K562 (cell line): Measurements from ENCODE around the gene XKR3. TPM values are rescaled to one million over a fixed set of nuclear protein-coding genes. Genes with fewer than 3 reads are reported as not detected.

ENCODE experiments used
- ATAC-seq: fragments of 200-7000 bp; cut with Tn5 transposase; 3 replicates; pipeline ENCODE4 v1.9.1; 2020; ENCODE audit warnings: moderate library complexity
- BruUV-seq: library from RNA; stranded (reverse); fragments of 400-500 nt; replicated peaks from 2 replicates; lab custom pipeline; 2021; lab: Mats Ljungman, UMichigan
- CTCF ChIA-PET: fragments of 300-600 bp; formaldehyde crosslinking; extraction: SDS; loops from one replicate; lab custom pipeline; 2021; ENCODE audit warnings: low intra/inter-chr PET ratio; lab: Yijun Ruan, JAX
- POLR2A ChIA-PET: fragments of 300-600, 350-650 bp; sonication (Branson Sonifier 250); formaldehyde crosslinking; extraction: SDS; loops from one replicate; lab custom pipeline; 2021; ENCODE audit warnings: antibody characterized with exemption, inconsistent platforms; lab: Yijun Ruan, JAX
- DNase-seq, 4 experiments: peaks; one replicate each; pipeline versions ENCODE4 v3.0.0 to v3.0.0-alpha.2; 2011 to 2018; ENCODE audit warnings: low spot score in 3 of 4, mixed read lengths in 3 of 4; ENCODE audit errors: extremely low read depth in 1 of 4
- FAIRE-seq: peaks from 2 replicates; lab custom pipeline; 2011; peaks lifted over from hg19 to GRCh38; lab: Jason Lieb, UNC
- H2AFZ ChIP-seq: 2 replicates; pipeline ENCODE4 v1.6.0; 2011; ENCODE audit warnings: low read depth, low read length, control low read depth, inconsistent platforms
- H3K27ac ChIP-seq: fragments of 200-600 bp; 3 replicates; pipeline ENCODE4 v1.8.0; 2011; ENCODE audit warnings: low read depth, mild to moderate bottlenecking, control low read depth, inconsistent platforms, low read length, moderate library complexity, mixed read lengths; ENCODE audit errors: extremely low read depth
- H3K27me3 ChIP-seq, 2 experiments: fragments of 300-600 bp in 1 of 2; 2 replicates in 1 of 2; 3 replicates in 1 of 2; pipeline versions ENCODE4 v1.6.0 to v1.8.0; 2011; ENCODE audit warnings: inconsistent platforms in 2 of 2, low read length in 2 of 2, mild to moderate bottlenecking in 1 of 2, mixed read lengths in 1 of 2, moderate library complexity in 1 of 2; ENCODE audit not compliant: control insufficient read depth in 2 of 2, insufficient read depth in 2 of 2
- H3K36me3 ChIP-seq: fragments of 300-600 bp; 3 replicates; pipeline ENCODE4 v1.8.0; 2011; ENCODE audit warnings: mild to moderate bottlenecking, low read length, inconsistent platforms; ENCODE audit not compliant: control insufficient read depth, insufficient read depth
- H3K4me1 ChIP-seq, 2 experiments: fragments of 200-600 bp in 1 of 2; replicated peaks in 1 of 2; 2 replicates in 1 of 2; 3 replicates in 1 of 2; pipeline versions ENCODE4 v1.5.1 to v1.8.0; 2011; ENCODE audit warnings: inconsistent platforms in 2 of 2, low read length in 2 of 2, mild to moderate bottlenecking in 1 of 2, mixed read lengths in 1 of 2, moderate library complexity in 1 of 2; ENCODE audit not compliant: control insufficient read depth in 2 of 2, insufficient read depth in 2 of 2
- H3K4me2 ChIP-seq: 2 replicates; pipeline ENCODE4 v1.6.1; 2011; ENCODE audit warnings: low read length, control low read depth, inconsistent platforms, mixed read lengths; ENCODE audit not compliant: insufficient read depth
- H3K4me3 ChIP-seq: fragments of 200-600 bp; sonication (generic), shearing (Covaris generic); 2 replicates; pipeline ENCODE4 v1.5.1; 2016; ENCODE audit warnings: control low read depth, inconsistent platforms
- H3K79me2 ChIP-seq: fragments of 200-600 bp; 3 replicates; pipeline ENCODE4 v1.8.0; 2011; ENCODE audit warnings: low read length, inconsistent platforms; ENCODE audit not compliant: control insufficient read depth, insufficient read depth
- H3K9ac ChIP-seq, 2 experiments: 2 replicates each; pipeline versions ENCODE4 v1.6.0 to v1.6.1; 2011; ENCODE audit warnings: low read depth in 2 of 2, low read length in 2 of 2, control low read depth in 1 of 2, inconsistent platforms in 1 of 2, mild to moderate bottlenecking in 1 of 2, mixed read lengths in 1 of 2; ENCODE audit not compliant: insufficient read depth in 1 of 2
- H3K9me1 ChIP-seq: one replicate; pipeline ENCODE4 v1.6.0; 2011; ENCODE audit warnings: inconsistent platforms, mild to moderate bottlenecking, low read length, moderate library complexity; ENCODE audit not compliant: control insufficient read depth, insufficient read depth
- H3K9me3 ChIP-seq: replicated peaks from 2 replicates; pipeline ENCODE4 v1.5.1; 2011; ENCODE audit warnings: low read depth, low read length, inconsistent platforms; ENCODE audit not compliant: control insufficient read depth, insufficient read depth
- H4K20me1 ChIP-seq: replicated peaks from 2 replicates; pipeline ENCODE4 v1.6.1; 2011; ENCODE audit warnings: low read length, inconsistent platforms, mixed read lengths; ENCODE audit not compliant: control insufficient read depth, insufficient read depth
- DIDO1 ChIP-seq: fragments of 450-650 bp; IDR thresholded peaks from 2 replicates; pipeline ENCODE4 v1.6.1; 2016; ENCODE audit warnings: low read depth, missing biosample characterization, missing genetic modification characterization
- ETV1 ChIP-seq: fragments of 450-650 bp; conservative IDR thresholded peaks from 2 replicates; pipeline ENCODE4 v1.6.1; 2016; ENCODE audit warnings: missing genetic modification characterization, control low read depth, low read depth, missing compliant biosample characterization
- FOXA3 ChIP-seq, 2 experiments: fragments of 450-650 bp in 1 of 2; sonication (generic) in 1 of 2; formaldehyde crosslinking; IDR thresholded peaks in 1 of 2; conservative IDR thresholded peaks in 1 of 2; 2 replicates each; pipeline versions ENCODE4 v1.4.0 to v1.8.0; 2020 to 2022; ENCODE audit warnings: mild to moderate bottlenecking in 2 of 2, missing genetic modification reagents in 1 of 2
- KLF10 ChIP-seq: fragments of 250-450 bp; sonication (Bioruptor Pico); IDR thresholded peaks from 2 replicates; pipeline ENCODE4 v1.6.1; 2021; ENCODE audit warnings: matching md5 sums
- MTF1 ChIP-seq: fragments of 250-450 bp; sonication (Bioruptor Pico); IDR thresholded peaks from 2 replicates; pipeline ENCODE4 v1.9.0; 2021; ENCODE audit warnings: moderate library complexity, mild to moderate bottlenecking, inconsistent platforms, borderline replicate concordance
- NFIC ChIP-seq: fragments of 450-650 bp; IDR thresholded peaks from 2 replicates; pipeline ENCODE4 v1.6.1; 2017; ENCODE audit warnings: mild to moderate bottlenecking, inconsistent platforms
- NFYB ChIP-seq: IDR thresholded peaks from 2 replicates; pipeline ENCODE4 v1.6.1; 2011; ENCODE audit warnings: mild to moderate bottlenecking, moderate library complexity; ENCODE audit not compliant: insufficient read length; ENCODE audit errors: extremely low read depth
- RFX7 ChIP-seq: fragments of 250-450 bp; sonication (Bioruptor Pico); IDR thresholded peaks from 2 replicates; pipeline ENCODE4 v1.5.1; 2021; ENCODE audit warnings: mild to moderate bottlenecking
- U2AF1 ChIP-seq: fragments of 200-400 bp; formaldehyde crosslinking; optimal IDR thresholded peaks from 2 replicates; pipeline ENCODE3; 2017; ENCODE audit warnings: mild to moderate bottlenecking, low read depth, low read length, moderate library complexity
- ZBTB8A ChIP-seq: fragments of 450-650 bp; IDR thresholded peaks from 2 replicates; pipeline ENCODE4 v1.6.1; 2018; ENCODE audit warnings: mild to moderate bottlenecking, moderate library complexity; ENCODE audit not compliant: partially characterized antibody
- WGBS: fragments of 100-300 bp; shearing (Covaris generic); methylation state at CpG from one replicate; pipeline ENCODE4 v1.1.6; 2016; ENCODE audit warnings: low coverage, mixed read lengths; ENCODE audit not compliant: insufficient coverage; ENCODE audit errors: missing lambda C conversion rate; 5-methylcytosine and 5-hydroxymethylcytosine counted together
- in situ Hi-C: fragments of 300-500 bp; cut with MboI; formaldehyde crosslinking; loops from 4 replicates; pipeline ENCODE4 v1.15.0; 2018; ENCODE audit warnings: inconsistent platforms, mixed read lengths
- intact Hi-C: fragments of 100-400 bp; cut with micrococcal nuclease; formaldehyde crosslinking; loops from 2 replicates; pipeline ENCODE4 v1.14.2; 2022
- polyA plus RNA-seq, 8 experiments: library from polyadenylated mRNA; depleted of rRNA in 4 of 8; stranded (reverse) in 5 of 8; unstranded in 3 of 8; fragments of >200 nt; fragmentation: Nextera tagmentation in 2 of 8; fragmentation: Illumina TruSeq in 1 of 8; extraction: Ambion mirVana in 2 of 8; extraction: Trizol in 1 of 8; gene quantifications; 2 replicates each; pipeline versions ENCODE4 v1.2.1 to v1.2.3, GENCODE V29; 2011 to 2014; ENCODE audit warnings: inconsistent platforms in 1 of 8, missing spikeins in 1 of 8
- total RNA-seq, 7 experiments: library from RNA; depleted of rRNA in 6 of 7; stranded (reverse); fragments of >200 nt in 6 of 7; fragmentation: Illumina TruSeq in 2 of 7; extraction: Trizol in 2 of 7; gene quantifications; 2 replicates each; pipeline versions ENCODE4 v1.2.1 to v1.2.3, GENCODE V29; 2011 to 2021; ENCODE audit warnings: low replicate concordance in 1 of 7
- TF ChIP-seq, protein P1 (sequence below): fragments of 200-800 bp; sonication (Bioruptor generic); IDR thresholded peaks from 2 replicates; pipeline ENCODE4 v1.6.1; 2017; ENCODE audit warnings: missing genetic modification characterization, missing compliant biosample characterization
- TF ChIP-seq, protein P2 (sequence below): fragments of 450-650 bp; conservative IDR thresholded peaks from 2 replicates; pipeline ENCODE4 v1.6.1; 2016; ENCODE audit warnings: missing genetic modification characterization, low read depth, mild to moderate bottlenecking, control low read depth, missing compliant biosample characterization

Gene XKR3
- total and polyA plus RNA-seq, 9 of the 15 experiments (the other 6 are each of a cell fraction or from before 2014, with no cell fraction given): 3.5 to 11.5 (median 7.1) TPM

GRCh38 chr22:16845465-16845864 is 20.3 kb upstream of the XKR3 start:
- no peak overlapping the region for H3K4me2 ChIP-seq
- POLR2A ChIA-PET: no interaction called here
- no peaks in the 10 kb centered on the region for H3K9me1 ChIP-seq
- peak; percentile 22; the same call in 2 of the 3 replicates for ATAC-seq
- 2% methylated on average over 7 of the region's 7 CpGs for WGBS
- BruUV-seq: no TSS peak
- H3K9me3 ChIP-seq: no peaks in the 10 kb centered on the region
- H4K20me1 ChIP-seq: no peaks in the 10 kb centered on the region
- no peaks in the 10 kb centered on the region for H3K79me2 ChIP-seq
- H3K4me3 ChIP-seq: no peak overlapping the region
- TF ChIP-seq DIDO1 (tag): no peak
- TF ChIP-seq MTF1 (CRISPR knock-in tag): no peak
- TF ChIP-seq NFIC: no peak
- TF ChIP-seq, protein P1, sequence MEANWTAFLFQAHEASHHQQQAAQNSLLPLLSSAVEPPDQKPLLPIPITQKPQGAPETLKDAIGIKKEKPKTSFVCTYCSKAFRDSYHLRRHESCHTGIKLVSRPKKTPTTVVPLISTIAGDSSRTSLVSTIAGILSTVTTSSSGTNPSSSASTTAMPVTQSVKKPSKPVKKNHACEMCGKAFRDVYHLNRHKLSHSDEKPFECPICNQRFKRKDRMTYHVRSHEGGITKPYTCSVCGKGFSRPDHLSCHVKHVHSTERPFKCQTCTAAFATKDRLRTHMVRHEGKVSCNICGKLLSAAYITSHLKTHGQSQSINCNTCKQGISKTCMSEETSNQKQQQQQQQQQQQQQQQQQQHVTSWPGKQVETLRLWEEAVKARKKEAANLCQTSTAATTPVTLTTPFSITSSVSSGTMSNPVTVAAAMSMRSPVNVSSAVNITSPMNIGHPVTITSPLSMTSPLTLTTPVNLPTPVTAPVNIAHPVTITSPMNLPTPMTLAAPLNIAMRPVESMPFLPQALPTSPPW (CRISPR knock-in tag): no peak
- TF ChIP-seq KLF10: no peak
- no peak for TF ChIP-seq ZBTB8A
- TF ChIP-seq NFYB: no peak
- no peak for TF ChIP-seq RFX7
- TF ChIP-seq, protein P2, sequence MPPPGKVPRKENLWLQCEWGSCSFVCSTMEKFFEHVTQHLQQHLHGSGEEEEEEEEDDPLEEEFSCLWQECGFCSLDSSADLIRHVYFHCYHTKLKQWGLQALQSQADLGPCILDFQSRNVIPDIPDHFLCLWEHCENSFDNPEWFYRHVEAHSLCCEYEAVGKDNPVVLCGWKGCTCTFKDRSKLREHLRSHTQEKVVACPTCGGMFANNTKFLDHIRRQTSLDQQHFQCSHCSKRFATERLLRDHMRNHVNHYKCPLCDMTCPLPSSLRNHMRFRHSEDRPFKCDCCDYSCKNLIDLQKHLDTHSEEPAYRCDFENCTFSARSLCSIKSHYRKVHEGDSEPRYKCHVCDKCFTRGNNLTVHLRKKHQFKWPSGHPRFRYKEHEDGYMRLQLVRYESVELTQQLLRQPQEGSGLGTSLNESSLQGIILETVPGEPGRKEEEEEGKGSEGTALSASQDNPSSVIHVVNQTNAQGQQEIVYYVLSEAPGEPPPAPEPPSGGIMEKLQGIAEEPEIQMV: no peak
- TF ChIP-seq U2AF1: no peak
- TF ChIP-seq ETV1 (tag): no peak
- TF ChIP-seq FOXA3 (CRISPR knock-in tag; conservative IDR thresholded peaks at IDR 0.05 in 1 of 2, IDR thresholded peaks at IDR 0.05 in 1 of 2): no peak
- no peaks in the 10 kb centered on the region; a peak in 1 of 5 replicates for H3K4me1 ChIP-seq
- H3K9ac ChIP-seq: no peak overlapping the region
- no peak overlapping the region for H2AFZ ChIP-seq
- intact Hi-C loops (no loop called here), in situ Hi-C loops (no loop called here)
- no peak overlapping the region for H3K27ac ChIP-seq
- CTCF ChIA-PET: no interaction called here
- no peaks in the 10 kb centered on the region for H3K36me3 ChIP-seq
- no peaks in the 10 kb centered on the region for H3K27me3 ChIP-seq
- no peak for DNase-seq
- FAIRE-seq: no peak
